Neural cell (in vitro differentiated cells): ENCODE measurements around the gene HLF.

Source experiments
- CTCF ChIP-seq: fragments of 450-650 bp; IDR thresholded peaks from 2 replicates; pipeline ENCODE4 v1.5.1; 2014; ENCODE audit warnings: antibody characterized with exemption, mild to moderate bottlenecking, moderate library complexity; ENCODE audit not compliant: poor library complexity, severe bottlenecking
- MXI1 ChIP-seq: fragments of 450-650 bp; conservative IDR thresholded peaks from 2 replicates; pipeline ENCODE4 v1.6.1; 2014; ENCODE audit warnings: antibody characterized with exemption, mild to moderate bottlenecking; ENCODE audit not compliant: poor library complexity, severe bottlenecking
- POLR2AphosphoS5 ChIP-seq: IDR thresholded peaks from 2 replicates; pipeline ENCODE4 v1.6.1; 2012

DNA sequence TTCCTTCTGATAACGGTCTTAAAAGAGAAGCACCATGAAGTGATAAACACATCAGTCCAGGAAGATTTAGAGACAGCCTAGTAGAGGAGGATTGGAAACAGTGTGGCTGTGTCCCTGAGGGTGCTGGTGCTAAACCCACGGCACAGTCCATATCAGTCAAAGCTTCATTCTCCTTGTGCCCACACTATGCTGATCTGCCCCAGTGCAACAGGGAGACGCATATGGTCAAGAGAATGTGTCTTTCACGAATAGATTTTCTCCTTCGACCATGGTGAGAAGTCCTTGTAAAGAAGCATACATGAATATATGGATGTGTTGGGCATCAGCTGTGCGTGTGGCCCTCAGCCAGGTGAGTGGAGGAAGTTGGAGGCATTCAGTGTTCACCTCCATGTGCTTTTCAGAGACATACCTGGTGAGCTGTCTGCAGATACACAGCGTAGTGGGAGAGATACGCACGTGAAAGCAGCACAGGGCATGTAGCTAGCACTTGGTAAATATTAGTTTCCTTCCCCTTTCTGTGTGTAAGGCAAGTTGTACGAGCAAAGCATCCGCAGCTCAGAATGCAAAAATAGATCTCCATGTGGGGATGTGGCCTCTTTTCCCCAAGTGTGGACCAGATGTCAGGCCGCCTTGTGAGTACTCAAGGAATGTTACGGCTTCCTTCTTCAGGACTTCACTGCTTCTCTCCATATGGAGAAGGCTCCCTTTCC, 29.4 kb downstream of the HLF start:
- TF ChIP-seq CTCF: no peak
- no peak for TF ChIP-seq MXI1
- no peak for TF ChIP-seq POLR2AphosphoS5
